Spleen (tissue), 3 donors: ENCODE data around the gene CISH.

Source experiments
- POLR2A ChIP-seq, 3 donors: fragments of 450-650 bp; IDR thresholded peaks; one replicate each; pipeline ENCODE4 v1.5.1; 2017; ENCODE audit warnings: antibody characterized with exemption in 3 of 3, mild to moderate bottlenecking in 1 of 3
- POLR2AphosphoS5 ChIP-seq, 3 donors: sonication (generic); formaldehyde crosslinking; IDR thresholded peaks; one replicate each; pipeline ENCODE4 v1.5.1; 2017; ENCODE audit warnings: antibody characterized with exemption in 3 of 3

- no peak for TF ChIP-seq POLR2A (IDR thresholded peaks at IDR 0.05)
- no peak for TF ChIP-seq POLR2AphosphoS5 (IDR thresholded peaks at IDR 0.05)
Observed at GRCh38 chr3:50594253-50594785, 17.3 kb downstream of the CISH start.
